DND-41 (cell line): ENCODE results near the gene PTGR2.

Experiments used
- CTCF ChIP-seq: IDR thresholded peaks from 2 replicates; pipeline ENCODE4 v1.5.1; 2012; ENCODE audit warnings: borderline replicate concordance, low read length, moderate library complexity, mild to moderate bottlenecking; ENCODE audit not compliant: poor library complexity, severe bottlenecking; ENCODE audit errors: extremely low read depth
- EZH2 ChIP-seq: IDR thresholded peaks from 3 replicates; pipeline ENCODE4 v1.6.1; 2012; ENCODE audit warnings: borderline replicate concordance, low read depth, mild to moderate bottlenecking, moderate library complexity, low read length, inconsistent platforms; ENCODE audit not compliant: severe bottlenecking

GRCh38 chr14:73811164-73811503 lies 40.5 kb upstream of the PTGR2 start:
- no peak for TF ChIP-seq CTCF
- no peak for TF ChIP-seq EZH2
